ENCODE data around the gene PDE1A. TPM values are rescaled to one million over a fixed set of nuclear protein-coding genes. Genes with fewer than 3 reads are reported as not detected.

Gene PDE1A
- total RNA-seq, 4 donors from 2014 or later: 72.3 to 101 (median 85.7) TPM

DNA sequence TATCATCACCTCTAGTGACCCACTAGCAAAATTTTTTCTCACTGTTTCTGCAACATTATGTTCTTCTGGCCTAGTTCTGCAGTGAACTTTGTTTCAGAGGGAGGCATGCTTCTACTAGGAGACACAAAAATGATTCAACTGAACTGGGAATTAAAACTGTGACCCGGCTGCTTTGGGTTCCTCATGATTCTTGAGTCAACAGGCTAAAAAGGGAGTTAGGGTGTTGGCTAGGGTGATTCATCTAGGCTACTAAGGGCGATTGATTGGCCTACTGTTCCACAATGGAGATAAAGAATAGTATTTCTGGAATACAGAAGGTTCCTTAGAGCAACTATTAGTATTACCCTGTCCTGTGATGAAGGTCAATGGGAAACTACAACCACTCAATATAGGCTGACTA lies 261.6 kb downstream of the PDE1A start:
- Histone ChIP-seq H3K27me3 (no peaks in the 10 kb centered on the region), H3K27ac (no peak overlapping the region), H3K36me3 (no peaks in the 10 kb centered on the region), H3K9me3 (no peaks in the 10 kb centered on the region), H3K4me1 (no peaks in the 10 kb centered on the region), H3K4me3 (replicated peaks in 1 of 3) (no peak overlapping the region)
- no peak for DNase-seq
- WGBS, 2 donors: 90% methylated on average over 2 of the region's 2 CpGs
- intact Hi-C loops (cut with DNase I): no loop called here
- TF ChIP-seq POLR2A (IDR thresholded peaks at IDR 0.05): no peak
- TF ChIP-seq, protein P1, sequence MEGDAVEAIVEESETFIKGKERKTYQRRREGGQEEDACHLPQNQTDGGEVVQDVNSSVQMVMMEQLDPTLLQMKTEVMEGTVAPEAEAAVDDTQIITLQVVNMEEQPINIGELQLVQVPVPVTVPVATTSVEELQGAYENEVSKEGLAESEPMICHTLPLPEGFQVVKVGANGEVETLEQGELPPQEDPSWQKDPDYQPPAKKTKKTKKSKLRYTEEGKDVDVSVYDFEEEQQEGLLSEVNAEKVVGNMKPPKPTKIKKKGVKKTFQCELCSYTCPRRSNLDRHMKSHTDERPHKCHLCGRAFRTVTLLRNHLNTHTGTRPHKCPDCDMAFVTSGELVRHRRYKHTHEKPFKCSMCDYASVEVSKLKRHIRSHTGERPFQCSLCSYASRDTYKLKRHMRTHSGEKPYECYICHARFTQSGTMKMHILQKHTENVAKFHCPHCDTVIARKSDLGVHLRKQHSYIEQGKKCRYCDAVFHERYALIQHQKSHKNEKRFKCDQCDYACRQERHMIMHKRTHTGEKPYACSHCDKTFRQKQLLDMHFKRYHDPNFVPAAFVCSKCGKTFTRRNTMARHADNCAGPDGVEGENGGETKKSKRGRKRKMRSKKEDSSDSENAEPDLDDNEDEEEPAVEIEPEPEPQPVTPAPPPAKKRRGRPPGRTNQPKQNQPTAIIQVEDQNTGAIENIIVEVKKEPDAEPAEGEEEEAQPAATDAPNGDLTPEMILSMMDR (IDR thresholded peaks at IDR 0.05): no peak

DNA sequence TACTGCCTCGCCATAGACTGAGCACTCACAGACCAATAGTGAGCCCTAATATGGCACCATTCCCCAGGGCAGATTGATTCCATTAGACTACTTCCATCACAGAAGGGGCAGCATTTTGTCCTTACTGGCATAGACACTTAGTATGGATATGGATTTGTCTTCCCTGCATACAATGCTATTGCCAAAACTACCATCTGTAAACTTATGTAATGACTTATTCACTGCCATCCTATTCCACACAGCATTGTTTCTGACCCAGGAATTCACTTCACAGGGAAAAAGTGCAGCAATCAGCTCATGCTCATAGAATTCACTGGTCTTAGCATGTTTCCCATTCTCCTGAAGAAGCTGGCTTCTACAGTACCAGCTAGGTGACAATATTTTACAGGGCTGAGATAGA lies 262.1 kb downstream of the PDE1A start:
- TF ChIP-seq, protein P1 (IDR thresholded peaks at IDR 0.05): no peak
- TF ChIP-seq POLR2A (IDR thresholded peaks at IDR 0.05): no peak
- 86 to 92% methylated on average over 1 of the region's 1 CpG for WGBS, 2 donors
- Histone ChIP-seq H3K4me1 (no peaks in the 10 kb centered on the region), H3K27me3 (no peaks in the 10 kb centered on the region), H3K9me3 (no peaks in the 10 kb centered on the region), H3K4me3 (replicated peaks in 1 of 3) (no peak overlapping the region), H3K27ac (no peak overlapping the region), H3K36me3 (no peaks in the 10 kb centered on the region)
- DNase-seq: no peak
- intact Hi-C loops (cut with DNase I): no loop called here

DNA sequence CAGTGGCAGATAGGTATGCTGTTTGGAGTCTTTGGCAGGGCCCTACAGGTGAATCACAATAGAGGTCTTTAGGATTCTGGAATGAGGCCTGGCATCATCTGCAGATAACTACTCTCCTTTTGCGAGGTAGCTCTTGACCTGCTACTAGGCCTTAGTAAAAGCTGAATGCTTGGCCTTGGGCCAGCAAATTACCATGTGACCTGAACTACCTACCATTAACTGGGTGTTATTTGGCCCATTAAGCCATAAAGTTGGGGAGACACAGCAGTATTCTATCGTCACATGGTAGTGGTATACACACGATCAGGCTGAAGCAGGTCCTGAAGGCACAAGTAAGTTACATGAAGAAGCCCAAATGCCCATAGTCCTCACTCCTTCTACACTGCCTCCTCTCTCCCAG lies 263.0 kb downstream of the PDE1A start:
- intact Hi-C loops (cut with DNase I): no loop called here
- Histone ChIP-seq H3K4me1 (no peaks in the 10 kb centered on the region), H3K9me3 (no peaks in the 10 kb centered on the region), H3K4me3 (replicated peaks in 1 of 3) (no peak overlapping the region), H3K27me3 (no peaks in the 10 kb centered on the region), H3K27ac (no peak overlapping the region), H3K36me3 (no peaks in the 10 kb centered on the region)
- no peak for TF ChIP-seq POLR2A (IDR thresholded peaks at IDR 0.05)
- TF ChIP-seq, protein P1 (IDR thresholded peaks at IDR 0.05): no peak
- WGBS, 2 donors: 94 to 100% methylated on average over 3 of the region's 3 CpGs
- no peak for DNase-seq

DNA sequence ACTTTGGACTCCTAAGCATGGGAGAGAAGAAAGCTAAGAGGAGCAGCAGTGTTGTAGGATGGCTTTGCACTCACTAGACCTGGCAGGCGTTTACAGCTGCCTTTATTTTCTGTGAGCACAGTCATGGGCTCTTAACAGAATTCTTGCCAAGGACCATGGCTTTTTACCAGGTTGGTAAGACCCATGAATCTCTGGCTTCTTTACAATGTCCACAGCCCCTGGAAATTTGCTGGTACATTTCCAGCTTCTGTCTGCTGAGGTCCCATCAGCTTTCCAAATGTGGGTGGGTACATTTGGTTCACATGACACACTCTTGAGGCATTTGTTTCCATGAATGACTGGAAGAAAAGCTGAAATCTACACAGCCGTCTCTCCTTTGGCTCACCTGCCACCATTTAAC lies 278.5 kb downstream of the PDE1A start:
- Histone ChIP-seq H3K9me3 (no peaks in the 10 kb centered on the region), H3K36me3 (no peaks in the 10 kb centered on the region), H3K4me3 (replicated peaks in 1 of 3) (no peak overlapping the region), H3K27ac (no peak overlapping the region), H3K4me1 (peaks cover 0 to 7% of the 10 kb centered on the region in 2 donors), H3K27me3 (no peaks in the 10 kb centered on the region)
- intact Hi-C loops (cut with DNase I): no loop called here
- TF ChIP-seq POLR2A (IDR thresholded peaks at IDR 0.05): no peak
- TF ChIP-seq, protein P1 (IDR thresholded peaks at IDR 0.05): no peak
- WGBS, 2 donors: 26 to 41% methylated on average over 2 of the region's 2 CpGs
- DNase-seq: peak in 1 of 2 donors; percentile 12

DNA sequence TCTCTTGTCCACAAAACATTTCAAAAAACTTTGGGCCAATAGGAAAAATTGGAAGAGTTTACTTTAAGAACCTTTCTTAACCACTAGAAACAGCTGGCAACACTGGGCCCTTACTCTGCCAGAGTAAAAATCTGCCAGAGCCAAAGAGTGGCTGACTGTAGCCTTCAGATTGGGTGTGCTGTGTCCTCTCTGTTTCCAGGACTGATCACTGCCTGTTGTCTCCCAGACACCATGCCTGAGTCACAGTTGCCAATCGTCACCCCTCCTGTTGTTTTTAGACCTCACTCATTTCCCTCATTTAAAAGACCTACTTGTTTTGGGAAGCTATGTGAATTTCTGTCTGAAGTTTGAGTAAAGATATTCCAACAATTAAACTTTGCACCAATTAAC lies 282.1 kb downstream of the PDE1A start:
- no peaks in the 10 kb centered on the region for H3K27me3 ChIP-seq
- no peaks in the 10 kb centered on the region for H3K9me3 ChIP-seq
- no peaks in the 10 kb centered on the region for H3K36me3 ChIP-seq
- TF ChIP-seq, protein P1 (IDR thresholded peaks at IDR 0.05): no peak
- no peak for TF ChIP-seq POLR2A (IDR thresholded peaks at IDR 0.05)
- no peak overlapping the region for H3K4me3 ChIP-seq (replicated peaks in 1 of 3)
- 30 to 62% methylated on average over 1 of the region's 1 CpG for WGBS, 2 donors
- intact Hi-C loops (cut with DNase I): no loop called here
- DNase-seq: peak in 1 of 2 donors; percentile 20
- no peak overlapping the region for H3K27ac ChIP-seq
- peaks cover 0 to 7% of the 10 kb centered on the region in 2 donors for H3K4me1 ChIP-seq

Measured in thyroid gland (tissue), 4 donors.